Liver (tissue), 9 donors: ENCODE measurements around the gene RNF220. TPM values are rescaled to one million over a fixed set of nuclear protein-coding genes. Genes with fewer than 3 reads are reported as not detected.

Experiments used
- DNase-seq: peaks from one replicate; pipeline ENCODE4 v3.0.0-alpha.2; 2017; ENCODE audit warnings: low spot score
- H3K27ac ChIP-seq, 2 donors: one replicate each; pipeline ENCODE4 v1.7.0; 2013; ENCODE audit warnings: inconsistent platforms in 2 of 2, low read length in 2 of 2, control low read depth in 1 of 2, low read depth in 1 of 2, mild to moderate bottlenecking in 1 of 2
- H3K27me3 ChIP-seq, 4 donors: one replicate each; pipeline versions ENCODE4 v1.6.1 to v1.7.0; 2013; ENCODE audit warnings: low read length in 3 of 4, inconsistent platforms in 1 of 4, mild to moderate bottlenecking in 1 of 4, moderate library complexity in 1 of 4; ENCODE audit not compliant: control insufficient read depth in 4 of 4, insufficient read depth in 4 of 4
- H3K36me3 ChIP-seq, 4 donors: one replicate each; pipeline versions ENCODE4 v1.6.1 to v1.7.0; 2013; ENCODE audit warnings: low read length in 3 of 4, mild to moderate bottlenecking in 3 of 4, low read depth in 1 of 4, moderate library complexity in 1 of 4; ENCODE audit not compliant: control insufficient read depth in 4 of 4, insufficient read depth in 3 of 4
- H3K4me1 ChIP-seq, 4 donors: one replicate each; pipeline versions ENCODE4 v1.6.1 to v1.7.0; 2013; ENCODE audit warnings: low read length in 3 of 4, mild to moderate bottlenecking in 3 of 4, moderate library complexity in 1 of 4; ENCODE audit not compliant: control insufficient read depth in 4 of 4, insufficient read depth in 4 of 4
- H3K4me3 ChIP-seq, 3 donors: one replicate each; pipeline versions ENCODE4 v1.6.1 to v1.7.0; 2013; ENCODE audit warnings: low read length in 3 of 3, control low read depth in 1 of 3, low read depth in 1 of 3, mild to moderate bottlenecking in 1 of 3
- H3K9ac ChIP-seq, 2 donors: one replicate each; pipeline ENCODE4 v1.7.0; 2013; ENCODE audit warnings: low read length in 2 of 2, mild to moderate bottlenecking in 2 of 2, moderate library complexity in 2 of 2, control low read depth in 1 of 2, low read depth in 1 of 2
- H3K9me3 ChIP-seq, 4 donors: one replicate each; pipeline versions ENCODE4 v1.6.1 to v1.7.0; 2013; ENCODE audit warnings: low read length in 3 of 4; ENCODE audit not compliant: control insufficient read depth in 4 of 4
- FOXA1 ChIP-seq: IDR thresholded peaks from 2 replicates; pipeline ENCODE4 v1.6.1; 2016; ENCODE audit warnings: antibody characterized with exemption
- FOXA2 ChIP-seq: IDR thresholded peaks from 2 replicates; pipeline ENCODE4 v1.6.1; 2016; ENCODE audit warnings: antibody characterized with exemption
- GABPA ChIP-seq, 2 donors: IDR thresholded peaks in 1 of 2; conservative IDR thresholded peaks in 1 of 2; 2 replicates each; pipeline ENCODE4 v1.6.1; 2016; ENCODE audit warnings: antibody characterized with exemption in 2 of 2, mild to moderate bottlenecking in 1 of 2, moderate library complexity in 1 of 2
- HNF4A ChIP-seq, 2 donors: conservative IDR thresholded peaks; 2 replicates each; pipeline ENCODE4 v1.6.1; 2016; ENCODE audit warnings: antibody characterized with exemption in 2 of 2, mild to moderate bottlenecking in 2 of 2
- HNF4G ChIP-seq: IDR thresholded peaks from 2 replicates; pipeline ENCODE4 v1.6.1; 2016; ENCODE audit warnings: antibody characterized with exemption
- JUND ChIP-seq, 2 donors: IDR thresholded peaks; 2 replicates each; pipeline ENCODE4 v1.6.1; 2016; ENCODE audit warnings: antibody characterized with exemption in 2 of 2
- RAD21 ChIP-seq, 2 donors: IDR thresholded peaks; 2 replicates each; pipeline ENCODE4 v1.6.1; 2016; ENCODE audit warnings: antibody characterized with exemption in 2 of 2, mild to moderate bottlenecking in 2 of 2
- RXRA ChIP-seq, 2 donors: IDR thresholded peaks; 2 replicates each; pipeline ENCODE4 v1.6.1; 2017 to 2018; ENCODE audit warnings: antibody characterized with exemption in 2 of 2, mild to moderate bottlenecking in 1 of 2
- YY1 ChIP-seq: IDR thresholded peaks from 2 replicates; pipeline ENCODE4 v1.6.1; 2016; ENCODE audit warnings: antibody characterized with exemption, mild to moderate bottlenecking
- WGBS: extraction: QIAGEN DNeasy Blood & Tissue Kit; methylation state at CpG from one replicate; pipeline ENCODE4 v1.1.7; 2013; 5-methylcytosine and 5-hydroxymethylcytosine counted together
- polyA plus RNA-seq, 2 donors: library from polyadenylated mRNA; stranded (reverse) in 1 of 2; unstranded in 1 of 2; fragments of 200-250 nt in 1 of 2; fragments of >200 nt in 1 of 2; fragmentation: Nextera tagmentation in 1 of 2; extraction: Ambion mirVana in 1 of 2; gene quantifications; one replicate each; pipeline versions ENCODE4 v1.2.1 to v1.2.3, GENCODE V29; 2013 to 2015
- total RNA-seq, 2 donors: library from RNA; depleted of rRNA; stranded (reverse); fragments of >200 nt; gene quantifications; one replicate each; pipeline ENCODE4 v1.2.3, GENCODE V29; 2014
- TF ChIP-seq, protein P1 (sequence below): IDR thresholded peaks from 2 replicates; pipeline ENCODE4 v1.6.1; 2016; ENCODE audit warnings: antibody characterized with exemption
- TF ChIP-seq, protein P2 (sequence below): IDR thresholded peaks from 2 replicates; pipeline ENCODE4 v1.6.1; 2016; ENCODE audit warnings: antibody characterized with exemption
- TF ChIP-seq, protein P3 (sequence below): fragments of 150-350 bp; IDR thresholded peaks from 2 replicates; pipeline ENCODE4 v1.5.1; 2017; ENCODE audit warnings: improper control_type of control experiment, low read depth, low read length; ENCODE audit not compliant: missing input control
- TF ChIP-seq, protein P4 (sequence below): IDR thresholded peaks from 2 replicates; pipeline ENCODE4 v1.6.1; 2016; ENCODE audit warnings: antibody characterized with exemption, mild to moderate bottlenecking
- donor health status: healthy.
- donor health status: healthy.
- donor health status: healthy.
- donor health status: healthy.
- donor health status: healthy.

RNF220 gene
- total and polyA plus RNA-seq, 4 donors: 18.2 to 35.8 (median 26.1) TPM

DNA sequence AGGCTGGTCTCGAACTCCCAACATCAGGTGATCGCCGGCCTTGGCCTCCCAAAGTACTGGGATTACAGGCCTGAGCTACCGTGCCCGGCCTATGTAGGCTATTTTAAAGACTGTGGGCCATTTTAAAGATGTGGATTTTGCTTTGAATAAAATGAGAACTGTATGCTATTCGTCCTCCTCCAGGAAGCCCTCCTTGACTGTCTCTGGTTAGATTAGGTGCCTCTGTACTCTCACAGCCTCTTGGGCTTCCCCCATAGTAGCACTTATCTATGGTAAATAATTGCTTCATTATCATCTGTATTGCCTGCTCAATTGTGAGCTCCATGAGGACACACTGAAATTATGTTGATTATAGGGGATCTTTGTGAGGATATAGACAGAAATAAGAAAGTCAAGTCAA, 29.5 kb upstream of the RNF220 start:
- WGBS: 95% methylated on average over 6 of the region's 6 CpGs
- H3K36me3 ChIP-seq: no peaks in the 10 kb centered on the region
- no peak overlapping the region for H3K27ac ChIP-seq
- DNase-seq: no peak
- H3K4me1 ChIP-seq: no peaks in the 10 kb centered on the region
- H3K9me3 ChIP-seq: no peaks in the 10 kb centered on the region
- no peak overlapping the region for H3K4me3 ChIP-seq
- H3K9ac ChIP-seq: no peak overlapping the region
- no peaks in the 10 kb centered on the region for H3K27me3 ChIP-seq
- TF ChIP-seq, protein P1, sequence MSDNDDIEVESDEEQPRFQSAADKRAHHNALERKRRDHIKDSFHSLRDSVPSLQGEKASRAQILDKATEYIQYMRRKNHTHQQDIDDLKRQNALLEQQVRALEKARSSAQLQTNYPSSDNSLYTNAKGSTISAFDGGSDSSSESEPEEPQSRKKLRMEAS: no peak
- no peak for TF ChIP-seq HNF4G
- no peak for TF ChIP-seq FOXA1
- no peak for TF ChIP-seq FOXA2
- no peak for TF ChIP-seq YY1
- no peak for TF ChIP-seq GABPA (IDR thresholded peaks at IDR 0.05 in 1 of 2, conservative IDR thresholded peaks at IDR 0.05 in 1 of 2)
- no peak for TF ChIP-seq RXRA (IDR thresholded peaks at IDR 0.05)
- no peak for TF ChIP-seq JUND (IDR thresholded peaks at IDR 0.05)
- no peak for TF ChIP-seq HNF4A (conservative IDR thresholded peaks at IDR 0.05)

DNA sequence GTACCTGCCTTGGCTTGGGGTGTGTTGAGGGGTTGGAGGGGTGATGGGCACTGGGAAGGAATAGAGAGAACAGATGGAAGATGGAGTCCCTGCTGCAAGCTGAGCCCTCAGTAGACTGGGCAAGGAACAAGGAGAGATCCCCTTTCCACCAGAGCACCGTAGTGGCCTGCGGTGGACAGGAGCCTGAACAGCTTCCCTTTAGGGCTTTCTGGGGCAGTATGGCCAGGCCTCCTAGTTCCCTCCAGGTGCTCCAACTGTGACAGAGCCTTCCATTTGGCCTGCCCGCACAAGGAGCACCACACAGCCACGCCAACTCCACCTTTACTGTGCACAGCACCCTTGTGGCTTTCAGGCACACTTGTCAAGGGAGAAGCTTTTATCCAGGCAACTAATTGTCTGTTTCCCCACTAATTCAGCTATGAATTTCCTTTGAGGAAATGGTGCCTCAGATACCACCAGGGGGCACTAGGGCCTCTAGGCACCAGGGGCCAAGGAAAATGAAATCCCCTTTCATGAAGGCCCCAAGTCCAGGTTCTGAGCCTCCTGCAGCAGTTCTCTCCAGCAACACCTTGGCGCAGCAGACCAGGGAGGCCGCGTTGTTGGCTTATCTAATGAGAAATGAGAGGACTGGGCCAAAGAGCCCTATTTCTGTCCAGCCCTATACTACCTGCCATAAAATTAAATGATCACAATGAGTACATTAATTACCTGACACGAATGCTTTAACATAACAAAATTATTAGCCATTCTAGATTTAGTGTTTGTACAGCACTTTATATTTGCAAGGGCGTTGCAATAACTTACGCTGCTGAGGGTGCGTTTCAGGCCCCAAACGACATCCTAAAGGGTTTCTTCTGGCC, 26.9 kb upstream of the RNF220 start:
- Histone ChIP-seq H3K27me3 (no peaks in the 10 kb centered on the region), H3K27ac (no peak overlapping the region), H3K9me3 (no peaks in the 10 kb centered on the region), H3K4me3 (no peak overlapping the region), H3K9ac (no peak overlapping the region), H3K36me3 (no peaks in the 10 kb centered on the region), H3K4me1 (no peaks in the 10 kb centered on the region)
- TF ChIP-seq, protein P2, sequence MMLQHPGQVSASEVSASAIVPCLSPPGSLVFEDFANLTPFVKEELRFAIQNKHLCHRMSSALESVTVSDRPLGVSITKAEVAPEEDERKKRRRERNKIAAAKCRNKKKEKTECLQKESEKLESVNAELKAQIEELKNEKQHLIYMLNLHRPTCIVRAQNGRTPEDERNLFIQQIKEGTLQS: no peak
- TF ChIP-seq, protein P3, sequence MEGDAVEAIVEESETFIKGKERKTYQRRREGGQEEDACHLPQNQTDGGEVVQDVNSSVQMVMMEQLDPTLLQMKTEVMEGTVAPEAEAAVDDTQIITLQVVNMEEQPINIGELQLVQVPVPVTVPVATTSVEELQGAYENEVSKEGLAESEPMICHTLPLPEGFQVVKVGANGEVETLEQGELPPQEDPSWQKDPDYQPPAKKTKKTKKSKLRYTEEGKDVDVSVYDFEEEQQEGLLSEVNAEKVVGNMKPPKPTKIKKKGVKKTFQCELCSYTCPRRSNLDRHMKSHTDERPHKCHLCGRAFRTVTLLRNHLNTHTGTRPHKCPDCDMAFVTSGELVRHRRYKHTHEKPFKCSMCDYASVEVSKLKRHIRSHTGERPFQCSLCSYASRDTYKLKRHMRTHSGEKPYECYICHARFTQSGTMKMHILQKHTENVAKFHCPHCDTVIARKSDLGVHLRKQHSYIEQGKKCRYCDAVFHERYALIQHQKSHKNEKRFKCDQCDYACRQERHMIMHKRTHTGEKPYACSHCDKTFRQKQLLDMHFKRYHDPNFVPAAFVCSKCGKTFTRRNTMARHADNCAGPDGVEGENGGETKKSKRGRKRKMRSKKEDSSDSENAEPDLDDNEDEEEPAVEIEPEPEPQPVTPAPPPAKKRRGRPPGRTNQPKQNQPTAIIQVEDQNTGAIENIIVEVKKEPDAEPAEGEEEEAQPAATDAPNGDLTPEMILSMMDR: peak; percentile 65
- TF ChIP-seq RAD21 (IDR thresholded peaks at IDR 0.05): peak; percentile 84 to 91
- TF ChIP-seq FOXA1: no peak
- TF ChIP-seq, protein P4, sequence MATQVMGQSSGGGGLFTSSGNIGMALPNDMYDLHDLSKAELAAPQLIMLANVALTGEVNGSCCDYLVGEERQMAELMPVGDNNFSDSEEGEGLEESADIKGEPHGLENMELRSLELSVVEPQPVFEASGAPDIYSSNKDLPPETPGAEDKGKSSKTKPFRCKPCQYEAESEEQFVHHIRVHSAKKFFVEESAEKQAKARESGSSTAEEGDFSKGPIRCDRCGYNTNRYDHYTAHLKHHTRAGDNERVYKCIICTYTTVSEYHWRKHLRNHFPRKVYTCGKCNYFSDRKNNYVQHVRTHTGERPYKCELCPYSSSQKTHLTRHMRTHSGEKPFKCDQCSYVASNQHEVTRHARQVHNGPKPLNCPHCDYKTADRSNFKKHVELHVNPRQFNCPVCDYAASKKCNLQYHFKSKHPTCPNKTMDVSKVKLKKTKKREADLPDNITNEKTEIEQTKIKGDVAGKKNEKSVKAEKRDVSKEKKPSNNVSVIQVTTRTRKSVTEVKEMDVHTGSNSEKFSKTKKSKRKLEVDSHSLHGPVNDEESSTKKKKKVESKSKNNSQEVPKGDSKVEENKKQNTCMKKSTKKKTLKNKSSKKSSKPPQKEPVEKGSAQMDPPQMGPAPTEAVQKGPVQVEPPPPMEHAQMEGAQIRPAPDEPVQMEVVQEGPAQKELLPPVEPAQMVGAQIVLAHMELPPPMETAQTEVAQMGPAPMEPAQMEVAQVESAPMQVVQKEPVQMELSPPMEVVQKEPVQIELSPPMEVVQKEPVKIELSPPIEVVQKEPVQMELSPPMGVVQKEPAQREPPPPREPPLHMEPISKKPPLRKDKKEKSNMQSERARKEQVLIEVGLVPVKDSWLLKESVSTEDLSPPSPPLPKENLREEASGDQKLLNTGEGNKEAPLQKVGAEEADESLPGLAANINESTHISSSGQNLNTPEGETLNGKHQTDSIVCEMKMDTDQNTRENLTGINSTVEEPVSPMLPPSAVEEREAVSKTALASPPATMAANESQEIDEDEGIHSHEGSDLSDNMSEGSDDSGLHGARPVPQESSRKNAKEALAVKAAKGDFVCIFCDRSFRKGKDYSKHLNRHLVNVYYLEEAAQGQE: no peak
- 72% methylated on average over 12 of the region's 12 CpGs for WGBS
- DNase-seq: peak; percentile 59
